Keratinocyte (primary cell): ENCODE data around the gene NOL11. TPM values are rescaled to one million over a fixed set of nuclear protein-coding genes. Genes with fewer than 3 reads are reported as not detected.

Experiments used
- DNase-seq: peaks from one replicate; pipeline ENCODE4 v3.0.0-alpha.2; 2011; ENCODE audit warnings: low read depth, missing footprints, low spot score
- FAIRE-seq: peaks from 2 replicates; lab custom pipeline; 2011; peaks lifted over from hg19 to GRCh38; lab: Jason Lieb, UNC
- H2AFZ ChIP-seq: 2 replicates; pipeline ENCODE4 v1.6.0; 2012; ENCODE audit warnings: low read length, control low read depth, inconsistent platforms; ENCODE audit not compliant: control insufficient read depth
- H3K27ac ChIP-seq: 2 replicates; pipeline ENCODE4 v1.5.1; 2011; ENCODE audit warnings: low read length; ENCODE audit not compliant: control insufficient read depth, insufficient read depth
- H3K27me3 ChIP-seq: 3 replicates; pipeline ENCODE4 v1.6.0; 2011; ENCODE audit warnings: low read length; ENCODE audit not compliant: control insufficient read depth, insufficient read depth; ENCODE audit errors: extremely low read depth
- H3K36me3 ChIP-seq, 2 experiments: 2 replicates in 1 of 2; 3 replicates in 1 of 2; pipeline ENCODE4 v1.5.1; 2011; ENCODE audit warnings: low read length in 2 of 2, mild to moderate bottlenecking in 1 of 2; ENCODE audit not compliant: control insufficient read depth in 2 of 2, insufficient read depth in 2 of 2; ENCODE audit errors: extremely low read depth in 1 of 2
- H3K4me1 ChIP-seq: 3 replicates; pipeline ENCODE4 v1.5.1; 2011; ENCODE audit warnings: low read length; ENCODE audit not compliant: control insufficient read depth, insufficient read depth; ENCODE audit errors: extremely low read depth
- H3K4me2 ChIP-seq: 3 replicates; pipeline ENCODE4 v1.6.0; 2011; ENCODE audit warnings: low read depth, low read length; ENCODE audit not compliant: control insufficient read depth, insufficient read depth; ENCODE audit errors: extremely low read depth
- H3K4me3 ChIP-seq, 3 experiments: fragments of 200-600 bp in 1 of 3; sonication (generic) in 1 of 3; 2 replicates in 2 of 3; 3 replicates in 1 of 3; pipeline ENCODE4 v1.5.1; 2011 to 2016; ENCODE audit warnings: low read length in 3 of 3, mild to moderate bottlenecking in 3 of 3, control low read depth in 2 of 3, inconsistent platforms in 1 of 3, low read depth in 1 of 3, mixed read lengths in 1 of 3, mixed run types in 1 of 3, moderate library complexity in 1 of 3; ENCODE audit not compliant: control insufficient read depth in 2 of 3, insufficient read depth in 2 of 3; ENCODE audit errors: extremely low read depth in 1 of 3
- H3K79me2 ChIP-seq: 2 replicates; pipeline ENCODE4 v1.6.0; 2012; ENCODE audit warnings: low read length; ENCODE audit not compliant: control insufficient read depth, insufficient read depth
- H3K9ac ChIP-seq: 3 replicates; pipeline ENCODE4 v1.6.0; 2011; ENCODE audit warnings: low read length; ENCODE audit not compliant: control insufficient read depth, insufficient read depth; ENCODE audit errors: extremely low read depth
- H3K9me1 ChIP-seq: 3 replicates; pipeline ENCODE4 v1.6.0; 2011; ENCODE audit warnings: low read length; ENCODE audit not compliant: control insufficient read depth, insufficient read depth; ENCODE audit errors: extremely low read depth
- H3K9me3 ChIP-seq: 2 replicates; pipeline ENCODE4 v1.5.1; 2012; ENCODE audit warnings: low read depth, low read length; ENCODE audit not compliant: control insufficient read depth
- H4K20me1 ChIP-seq: 3 replicates; pipeline ENCODE4 v1.6.0; 2011; ENCODE audit warnings: low read length; ENCODE audit not compliant: control insufficient read depth, insufficient read depth; ENCODE audit errors: extremely low read depth
- EZH2 ChIP-seq: IDR thresholded peaks from one replicate; pipeline ENCODE4 v1.6.1; 2012; ENCODE audit warnings: inconsistent platforms, mild to moderate bottlenecking, low read length, moderate library complexity
- dilution Hi-C: fragments of 300-500 bp; cut with MboI; formaldehyde crosslinking; loops from one replicate; pipeline ENCODE4 v1.7.0; 2020; ENCODE audit warnings: low sequenced_read_pairs; ENCODE audit not compliant: extremely low pct_ligation_motif_present
- polyA plus RNA-seq, 5 experiments: library from polyadenylated mRNA; depleted of rRNA in 3 of 5; stranded (reverse) in 3 of 5; stranded (forward) in 1 of 5; unstranded in 1 of 5; fragments of >200 nt; gene quantifications; 1 replicate in 1 of 5; 2 replicates in 3 of 5; 3 replicates in 1 of 5; pipeline versions ENCODE4 v1.2.1 to v1.2.3, GENCODE V29; 2011 to 2012; ENCODE audit warnings: missing spikeins in 2 of 5, low read depth in 1 of 5, low replicate concordance in 1 of 5
- TF ChIP-seq, protein P1 (sequence below), 3 experiments: IDR thresholded peaks in 1 of 3; conservative IDR thresholded peaks in 1 of 3; optimal IDR thresholded peaks in 1 of 3; 2 replicates in 2 of 3; 3 replicates in 1 of 3; pipeline versions ENCODE3 to v1.5.1; 2011; ENCODE audit warnings: low read length in 3 of 3, mild to moderate bottlenecking in 3 of 3, moderate library complexity in 2 of 3, control low read depth in 1 of 3, inconsistent platforms in 1 of 3; ENCODE audit not compliant: insufficient read depth in 2 of 3; ENCODE audit errors: extremely low read depth in 1 of 3

NOL11 gene
- polyA plus RNA-seq, 1 donor (not counting 4 experiments of a cell fraction or from before 2014, with no cell fraction given), result 63.0 TPM

DNA sequence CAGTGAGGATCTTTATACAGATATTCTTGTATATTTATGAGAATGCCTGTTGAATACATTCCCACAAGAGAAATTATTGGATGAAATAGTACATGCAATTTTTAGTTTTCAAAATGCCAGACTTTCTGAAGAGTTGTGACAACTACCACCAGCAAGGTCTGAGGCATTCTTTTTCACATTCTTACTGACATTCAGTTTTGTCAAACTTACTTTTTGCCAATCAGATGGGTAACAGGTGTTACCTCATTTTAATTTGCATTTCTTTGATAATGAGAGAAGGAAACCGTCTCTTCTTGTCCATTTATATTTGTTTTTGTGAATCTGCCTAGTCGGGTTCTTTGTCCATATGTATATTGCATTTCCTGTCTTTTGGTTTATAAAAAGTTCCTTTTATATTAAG lies 24.3 kb downstream of the NOL11 start:
- H3K4me2 ChIP-seq, result no peak overlapping the region
- TF ChIP-seq, protein P1, sequence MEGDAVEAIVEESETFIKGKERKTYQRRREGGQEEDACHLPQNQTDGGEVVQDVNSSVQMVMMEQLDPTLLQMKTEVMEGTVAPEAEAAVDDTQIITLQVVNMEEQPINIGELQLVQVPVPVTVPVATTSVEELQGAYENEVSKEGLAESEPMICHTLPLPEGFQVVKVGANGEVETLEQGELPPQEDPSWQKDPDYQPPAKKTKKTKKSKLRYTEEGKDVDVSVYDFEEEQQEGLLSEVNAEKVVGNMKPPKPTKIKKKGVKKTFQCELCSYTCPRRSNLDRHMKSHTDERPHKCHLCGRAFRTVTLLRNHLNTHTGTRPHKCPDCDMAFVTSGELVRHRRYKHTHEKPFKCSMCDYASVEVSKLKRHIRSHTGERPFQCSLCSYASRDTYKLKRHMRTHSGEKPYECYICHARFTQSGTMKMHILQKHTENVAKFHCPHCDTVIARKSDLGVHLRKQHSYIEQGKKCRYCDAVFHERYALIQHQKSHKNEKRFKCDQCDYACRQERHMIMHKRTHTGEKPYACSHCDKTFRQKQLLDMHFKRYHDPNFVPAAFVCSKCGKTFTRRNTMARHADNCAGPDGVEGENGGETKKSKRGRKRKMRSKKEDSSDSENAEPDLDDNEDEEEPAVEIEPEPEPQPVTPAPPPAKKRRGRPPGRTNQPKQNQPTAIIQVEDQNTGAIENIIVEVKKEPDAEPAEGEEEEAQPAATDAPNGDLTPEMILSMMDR (optimal IDR thresholded peaks at IDR 0.05 in 1 of 3, IDR thresholded peaks at IDR 0.05 in 1 of 3, conservative IDR thresholded peaks at IDR 0.05 in 1 of 3; ENCODE audit: extremely low read depth in 1 of 3, insufficient read depth in 2 of 3, low read length in 3 of 3), result no peak
- TF ChIP-seq EZH2, result no peak
- no peaks in the 10 kb centered on the region for H3K79me2 ChIP-seq
- DNase-seq (no peak), FAIRE-seq (no peak)
- H3K4me1 ChIP-seq, result no peaks in the 10 kb centered on the region
- H2AFZ ChIP-seq, result no peak overlapping the region
- H3K4me3 ChIP-seq, result no peak overlapping the region
- H4K20me1 ChIP-seq, result no peaks in the 10 kb centered on the region
- H3K27ac ChIP-seq, result no peak overlapping the region
- H3K9ac ChIP-seq, result no peak overlapping the region
- H3K9me1 ChIP-seq, result no peaks in the 10 kb centered on the region
- no peaks in the 10 kb centered on the region for H3K9me3 ChIP-seq
- peaks cover 11 to 18% of the 10 kb centered on the region in 2 experiments for H3K36me3 ChIP-seq
- dilution Hi-C loops, result no loop called here
- no peaks in the 10 kb centered on the region for H3K27me3 ChIP-seq

DNA sequence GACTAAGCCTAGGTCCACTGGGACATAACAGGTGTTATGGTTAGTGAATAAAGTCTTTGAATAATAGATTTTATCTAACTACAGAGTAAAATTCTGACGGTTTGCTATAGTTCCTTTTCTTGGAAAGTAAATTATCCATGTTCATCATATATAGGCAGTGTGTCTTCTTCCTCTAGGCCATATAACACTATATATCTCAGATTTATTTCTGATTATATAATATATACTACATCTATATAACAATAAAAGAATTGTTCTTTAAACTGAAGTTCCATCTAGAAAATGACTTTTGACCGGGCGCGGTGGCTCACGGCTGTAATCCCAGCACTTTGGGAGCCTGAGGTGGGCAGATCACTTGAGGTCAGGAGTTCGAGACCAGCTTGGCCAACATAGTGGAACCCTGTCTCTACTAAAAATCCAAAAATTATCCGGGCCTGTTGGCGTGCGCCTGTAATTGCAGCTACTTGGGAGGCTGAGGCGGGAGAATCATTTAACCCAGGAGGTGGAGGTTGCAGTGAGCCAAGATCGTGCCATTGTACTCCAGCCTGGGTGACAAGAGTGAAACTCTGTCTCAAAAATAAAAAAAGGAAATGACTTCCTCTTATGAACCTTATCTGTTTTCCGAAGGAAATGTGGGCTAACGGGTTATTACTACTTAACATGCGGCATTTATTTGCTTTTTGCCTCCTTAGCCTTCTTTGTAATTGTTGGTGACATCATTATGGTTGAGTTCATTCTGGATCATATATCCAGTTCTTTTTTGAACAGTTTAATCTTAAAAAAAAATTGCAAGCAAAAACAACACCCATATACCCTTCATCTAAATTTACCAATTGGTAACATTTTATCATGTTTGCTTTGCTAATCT lies 29.2 kb downstream of the NOL11 start:
- Histone ChIP-seq H3K4me2 (no peak overlapping the region), H3K9me3 (no peaks in the 10 kb centered on the region), H3K4me3 (no peak overlapping the region), H3K36me3 (peaks cover 9 to 19% of the 10 kb centered on the region in 2 experiments), H4K20me1 (no peaks in the 10 kb centered on the region), H3K4me1 (peaks cover 5% of the 10 kb centered on the region), H3K27ac (no peak overlapping the region), H3K9me1 (no peaks in the 10 kb centered on the region), H2AFZ (no peak overlapping the region), H3K79me2 (no peaks in the 10 kb centered on the region), H3K9ac (no peak overlapping the region), H3K27me3 (no peaks in the 10 kb centered on the region)
- FAIRE-seq (no peak), DNase-seq (no peak)
- dilution Hi-C loops, result no loop called here
- no peak for TF ChIP-seq EZH2
- TF ChIP-seq, protein P1 (optimal IDR thresholded peaks at IDR 0.05 in 1 of 3, IDR thresholded peaks at IDR 0.05 in 1 of 3, conservative IDR thresholded peaks at IDR 0.05 in 1 of 3; ENCODE audit: extremely low read depth in 1 of 3, insufficient read depth in 2 of 3, low read length in 3 of 3), result no peak
